Left ventricle myocardium inferior (tissue), 1 donor: ENCODE results near the gene BRCA1. TPM values are rescaled to one million over a fixed set of nuclear protein-coding genes. Genes with fewer than 3 reads are reported as not detected.
A peak's percentile ranks its signal among the peaks of the same experiment; 100 is the strongest.

Experiments used
- DNase-seq: peaks from one replicate; pipeline ENCODE4 v3.0.0-alpha.2; 2020
- H3K27ac ChIP-seq: fragments of 200-600 bp; replicated peaks from 2 replicates; pipeline ENCODE4 v1.8.0; 2021
- H3K27me3 ChIP-seq: fragments of 200-600 bp; 2 replicates; pipeline ENCODE4 v1.8.0; 2021; ENCODE audit warnings: low read depth
- H3K36me3 ChIP-seq: fragments of 200-600 bp; 2 replicates; pipeline ENCODE4 v1.8.0; 2021
- H3K4me1 ChIP-seq: fragments of 200-600 bp; 2 replicates; pipeline ENCODE4 v1.8.0; 2021
- H3K4me3 ChIP-seq: fragments of 200-600 bp; 2 replicates; pipeline ENCODE4 v1.8.0; 2021; ENCODE audit warnings: mild to moderate bottlenecking, moderate library complexity
- H3K9me3 ChIP-seq: fragments of 200-600 bp; replicated peaks from 2 replicates; pipeline ENCODE4 v1.8.0; 2021
- CTCF ChIP-seq: fragments of 200-600 bp; IDR thresholded peaks from 2 replicates; pipeline ENCODE4 v1.8.0; 2021; ENCODE audit warnings: antibody characterized with exemption, mild to moderate bottlenecking, borderline replicate concordance
- intact Hi-C: fragments of 100-400 bp; cut with micrococcal nuclease; formaldehyde crosslinking; loops from one replicate; pipeline ENCODE4 v1.11.0; 2022
- total RNA-seq: library from RNA; stranded (reverse); fragmentation: NEBNext Ultra II Directional; extraction: Animal tissue kit (Norgen Biotek cat#: 25700); gene quantifications from one replicate; pipeline ENCODE4 v1.2.1, GENCODE V29; 2021
- donor health status: DM: no; HTN: yes; CAD: no; lungs with severe emphysema.

Gene BRCA1
- total RNA-seq, 1 donor from 2014 or later, result 8.1 TPM

GRCh38 chr17:42999003-42999525 is 126.1 kb downstream of the BRCA1 start:
- Histone ChIP-seq H3K27ac (peak overlapping the region; percentile 84), H3K9me3 (no peaks in the 10 kb centered on the region), H3K27me3 (no peaks in the 10 kb centered on the region), H3K36me3 (peaks cover 45% of the 10 kb centered on the region), H3K4me3 (peak overlapping the region; percentile 80), H3K4me1 (peaks cover 34% of the 10 kb centered on the region)
- no peak for DNase-seq
- intact Hi-C loops, result no loop called here
- no peak for TF ChIP-seq CTCF

GRCh38 chr17:42997984-42998938 is 126.9 kb downstream of the BRCA1 start, which contains the start of gene RPL27:
TSS of gene RPL27 (plus strand) at chr17:42998419. CDS start at chr17:42998751, 332 bp downstream.
- intact Hi-C loops, result no loop called here
- peaks cover 42% of the 10 kb centered on the region for H3K36me3 ChIP-seq
- H3K27ac ChIP-seq, result peak within 1 kb of the TSS; percentile 84
- H3K9me3 ChIP-seq, result no peaks in the 10 kb centered on the region
- peak within 1 kb of the TSS; percentile 80 for H3K4me3 ChIP-seq
- peaks cover 34% of the 10 kb centered on the region for H3K4me1 ChIP-seq
- H3K27me3 ChIP-seq, result no peaks in the 10 kb centered on the region
- peak; percentile 91 for TF ChIP-seq CTCF
- DNase-seq, result peak; percentile 98

GRCh38 chr17:42997390-42997983 is 127.7 kb downstream of the BRCA1 start:
- peak overlapping the region; percentile 80 for H3K4me3 ChIP-seq
- DNase-seq, result no peak
- no peaks in the 10 kb centered on the region for H3K9me3 ChIP-seq
- TF ChIP-seq CTCF, result no peak
- H3K4me1 ChIP-seq, result peaks cover 32% of the 10 kb centered on the region
- intact Hi-C loops, result no loop called here
- H3K27me3 ChIP-seq, result no peaks in the 10 kb centered on the region
- peak overlapping the region; percentile 84 for H3K27ac ChIP-seq
- H3K36me3 ChIP-seq, result peaks cover 42% of the 10 kb centered on the region

Other genes with a start within 250 kb of the BRCA1 start
- gene G6PC1, start 224.6 kb downstream of the BRCA1 start, total RNA-seq, result not detected
- gene AARSD1, start 160.9 kb downstream of the BRCA1 start, total RNA-seq, result 26.0 TPM
- gene PTGES3L, start 145.3 kb downstream of the BRCA1 start, total RNA-seq, result 37.9 TPM
- 12.1 TPM for gene RUNDC1, start 144.8 kb downstream of the BRCA1 start, total RNA-seq
- 759 TPM for gene RPL27, start 126.9 kb downstream of the BRCA1 start, total RNA-seq
- 11.5 TPM for gene IFI35, start 118.6 kb downstream of the BRCA1 start, total RNA-seq
- gene VAT1, start 103.0 kb downstream of the BRCA1 start, total RNA-seq, result 68.2 TPM
- gene RND2, start 100.1 kb downstream of the BRCA1 start, total RNA-seq, result 0.85 TPM
- 103 TPM for gene NBR1, start 45.9 kb upstream of the BRCA1 start, total RNA-seq
- gene TMEM106A, start 86.5 kb upstream of the BRCA1 start, total RNA-seq, result 3.2 TPM
- gene CCDC200, start 103.3 kb upstream of the BRCA1 start, total RNA-seq, result not detected
- 5,474 TPM for gene RNU2-1, start 108.6 kb upstream of the BRCA1 start, total RNA-seq